CD4-positive, alpha-beta T cell treated with Interleukin-17A for 4 hours (primary cell): ENCODE results near the gene SHH.

Experiments used
- DNase-seq: peaks from one replicate; pipeline ENCODE4 v3.0.0-alpha.2; 2020; ENCODE audit warnings: mixed read lengths

Gene SHH

GRCh38 chr7:155762036-155762435, 50.2 kb downstream of the SHH start:
- DNase-seq, result no peak

- no peak for DNase-seq
These were observed 51.1 kb downstream of the SHH start for GRCh38 chr7:155761162-155761561.

- no peak for DNase-seq
These were observed 52.4 kb downstream of the SHH start for GRCh38 chr7:155759740-155760430.

- no peak for DNase-seq
These were observed 53.9 kb downstream of the SHH start for GRCh38 chr7:155758348-155758747.

- no peak for DNase-seq
These were observed 55.9 kb downstream of the SHH start for GRCh38 chr7:155756322-155756721.

GRCh38 chr7:155755026-155755425, 57.2 kb downstream of the SHH start:
- DNase-seq, result no peak

GRCh38 chr7:155754165-155754564, 58.1 kb downstream of the SHH start:
- DNase-seq, result no peak

GRCh38 chr7:155753446-155753965, 58.8 kb downstream of the SHH start:
- no peak for DNase-seq

GRCh38 chr7:155752756-155753445, 59.4 kb downstream of the SHH start:
- DNase-seq, result no peak

GRCh38 chr7:155751409-155751808, 60.9 kb downstream of the SHH start:
- DNase-seq, result no peak

- no peak for DNase-seq
These were observed 61.8 kb downstream of the SHH start for GRCh38 chr7:155750255-155751125.
